GM12878 (cell line): Measurements from ENCODE around the gene NUMA1. TPM values are rescaled to one million over a fixed set of nuclear protein-coding genes. Genes with fewer than 3 reads are reported as not detected.

Experiments
- ATAC-seq: fragments of 200-7000 bp; cut with Tn5 transposase; 3 replicates; pipeline ENCODE4 v1.9.1; 2020; ENCODE audit warnings: mild to moderate bottlenecking, moderate library complexity
- BruUV-seq: library from RNA; stranded (reverse); fragments of 400-500 nt; replicated peaks from 2 replicates; lab custom pipeline; 2021; lab: Mats Ljungman, UMichigan
- CTCF ChIA-PET: fragments of 300-600 bp; sonication (Branson Sonifier 250); formaldehyde crosslinking; extraction: SDS; loops from one replicate; lab custom pipeline; 2021; ENCODE audit warnings: inconsistent platforms; lab: Yijun Ruan, JAX
- POLR2A ChIA-PET: fragments of 350-600 bp; formaldehyde crosslinking; extraction: SDS; loops from one replicate; lab custom pipeline; 2021; ENCODE audit warnings: inconsistent platforms; lab: Charles Lee
- RAD21 ChIA-PET: fragments of 300-600 bp; sonication (Branson Sonifier 250); formaldehyde crosslinking; loops from one replicate; lab custom pipeline; 2023; ENCODE audit warnings: antibody characterized with exemption; ENCODE audit not compliant: unreplicated experiment; lab: Charles Lee
- SMC1A ChIA-PET: fragments of 300-600 bp; sonication (Branson Sonifier 250); formaldehyde crosslinking; loops from one replicate; lab custom pipeline; 2023; ENCODE audit not compliant: unreplicated experiment, uncharacterized antibody; lab: Charles Lee
- DNase-seq: peaks from one replicate; pipeline ENCODE4 v3.0.0-alpha.2; 2011; ENCODE audit warnings: low read depth, low spot score
- FAIRE-seq: peaks from 3 replicates; lab custom pipeline; 2011; peaks lifted over from hg19 to GRCh38; lab: Jason Lieb, UNC
- H2AFZ ChIP-seq: 2 replicates; pipeline ENCODE4 v1.6.0; 2011; ENCODE audit warnings: low read depth, low read length, control low read depth; ENCODE audit not compliant: control insufficient read depth
- H3K27ac ChIP-seq: 2 replicates; pipeline ENCODE4 v1.5.1; 2011; ENCODE audit warnings: control low read depth; ENCODE audit not compliant: control insufficient read depth, insufficient read depth
- H3K27me3 ChIP-seq, 2 experiments: replicated peaks in 1 of 2; 2 replicates each; pipeline versions ENCODE4 v1.6.0 to v1.6.1; 2011; ENCODE audit warnings: low read length in 1 of 2; ENCODE audit not compliant: control insufficient read depth in 2 of 2, insufficient read depth in 2 of 2
- H3K36me3 ChIP-seq, 2 experiments: 2 replicates each; pipeline ENCODE4 v1.5.1; 2011; ENCODE audit warnings: low read length in 1 of 2; ENCODE audit not compliant: control insufficient read depth in 2 of 2, insufficient read depth in 2 of 2
- H3K4me1 ChIP-seq: 2 replicates; pipeline ENCODE4 v1.6.1; 2011; ENCODE audit warnings: mild to moderate bottlenecking, low read length, moderate library complexity, mixed read lengths; ENCODE audit not compliant: control insufficient read depth, insufficient read depth
- H3K4me2 ChIP-seq: 2 replicates; pipeline ENCODE4 v1.6.0; 2011; ENCODE audit warnings: control low read depth; ENCODE audit not compliant: control insufficient read depth, insufficient read depth
- H3K4me3 ChIP-seq: fragments of 200-600 bp; sonication (generic); 2 replicates; pipeline ENCODE4 v1.5.1; 2016
- H3K79me2 ChIP-seq: 2 replicates; pipeline ENCODE4 v1.6.0; 2011; ENCODE audit warnings: low read length; ENCODE audit not compliant: control insufficient read depth, insufficient read depth
- H3K9ac ChIP-seq: 2 replicates; pipeline ENCODE4 v1.8.0; 2011; ENCODE audit warnings: low read length, control low read depth, mixed read lengths; ENCODE audit not compliant: control insufficient read depth, insufficient read depth
- H3K9me3 ChIP-seq: replicated peaks from 3 replicates; pipeline ENCODE4 v1.5.1; 2011; ENCODE audit warnings: mild to moderate bottlenecking, low read length; ENCODE audit not compliant: control insufficient read depth, insufficient read depth
- H4K20me1 ChIP-seq: 2 replicates; pipeline ENCODE4 v1.6.0; 2011; ENCODE audit not compliant: control insufficient read depth, insufficient read depth
- CBX3 ChIP-seq: fragments of 200-600 bp; sonication (generic); IDR thresholded peaks from 2 replicates; pipeline ENCODE4 v1.6.1; 2016; ENCODE audit warnings: low read depth, borderline replicate concordance
- NFXL1 ChIP-seq: fragments of 450-650 bp; IDR thresholded peaks from 2 replicates; pipeline ENCODE4 v1.6.1; 2017; ENCODE audit warnings: antibody characterized with exemption, mild to moderate bottlenecking, borderline replicate concordance
- NR2C1 ChIP-seq: fragments of 450-650 bp; IDR thresholded peaks from 2 replicates; pipeline ENCODE4 v1.6.1; 2017; ENCODE audit warnings: antibody characterized with exemption, mild to moderate bottlenecking, moderate library complexity
- TARDBP ChIP-seq: IDR thresholded peaks from 2 replicates; pipeline ENCODE4 v1.6.1; 2016; ENCODE audit warnings: borderline replicate concordance
- ZSCAN29 ChIP-seq: fragments of 450-650 bp; IDR thresholded peaks from 2 replicates; pipeline ENCODE4 v1.6.1; 2017; ENCODE audit warnings: mild to moderate bottlenecking, moderate library complexity
- WGBS: methylation state at CpG from one replicate; pipeline ENCODE4 v1.1.6; 2016; ENCODE audit warnings: low lambda C conversion rate; ENCODE audit not compliant: insufficient replicate concordance, insufficient coverage; ENCODE audit errors: missing lambda C conversion rate; 5-methylcytosine and 5-hydroxymethylcytosine counted together
- in situ Hi-C: fragments of 300-500 bp; cut with MboI; formaldehyde crosslinking; loops from 9 replicates; pipeline ENCODE4 v1.14.3; 2018; ENCODE audit warnings: mixed read lengths
- intact Hi-C: fragments of 100-400 bp; cut with micrococcal nuclease; formaldehyde crosslinking; loops from one replicate; pipeline ENCODE4 v1.14.2; 2022; ENCODE audit not compliant: unreplicated experiment
- polyA plus RNA-seq, 11 experiments: library from polyadenylated mRNA; depleted of rRNA in 4 of 11; unstranded in 6 of 11; stranded (reverse) in 5 of 11; fragments of >200 nt; fragmentation: Nextera tagmentation in 4 of 11; fragmentation: Illumina TruSeq in 1 of 11; extraction: Ambion mirVana in 4 of 11; extraction: Trizol in 1 of 11; gene quantifications; 1 replicate in 1 of 11; 2 replicates in 10 of 11; pipeline versions ENCODE4 v1.2.1 to v1.2.3, GENCODE V29; 2011 to 2016; ENCODE audit warnings: inconsistent platforms in 2 of 11, missing spikeins in 2 of 11, low read depth in 1 of 11
- total RNA-seq, 4 experiments: library from RNA; depleted of rRNA in 3 of 4; stranded (reverse); fragments of >200 nt in 3 of 4; fragmentation: Illumina TruSeq in 1 of 4; extraction: Trizol in 1 of 4; gene quantifications; 2 replicates each; pipeline versions ENCODE4 v1.2.1 to v1.2.3, GENCODE V29; 2013 to 2021
- TF ChIP-seq, protein P1 (sequence below): fragments of 450-650 bp; formaldehyde crosslinking; IDR thresholded peaks from 2 replicates; pipeline ENCODE4 v1.4.0; 2020; ENCODE audit warnings: mild to moderate bottlenecking, moderate library complexity

The NUMA1 gene
- total and polyA plus RNA-seq, 10 of the 15 experiments (the other 5 are each of a cell fraction or from before 2014, with no cell fraction given), result 5.5 to 111 (median 61.0) TPM

DNA sequence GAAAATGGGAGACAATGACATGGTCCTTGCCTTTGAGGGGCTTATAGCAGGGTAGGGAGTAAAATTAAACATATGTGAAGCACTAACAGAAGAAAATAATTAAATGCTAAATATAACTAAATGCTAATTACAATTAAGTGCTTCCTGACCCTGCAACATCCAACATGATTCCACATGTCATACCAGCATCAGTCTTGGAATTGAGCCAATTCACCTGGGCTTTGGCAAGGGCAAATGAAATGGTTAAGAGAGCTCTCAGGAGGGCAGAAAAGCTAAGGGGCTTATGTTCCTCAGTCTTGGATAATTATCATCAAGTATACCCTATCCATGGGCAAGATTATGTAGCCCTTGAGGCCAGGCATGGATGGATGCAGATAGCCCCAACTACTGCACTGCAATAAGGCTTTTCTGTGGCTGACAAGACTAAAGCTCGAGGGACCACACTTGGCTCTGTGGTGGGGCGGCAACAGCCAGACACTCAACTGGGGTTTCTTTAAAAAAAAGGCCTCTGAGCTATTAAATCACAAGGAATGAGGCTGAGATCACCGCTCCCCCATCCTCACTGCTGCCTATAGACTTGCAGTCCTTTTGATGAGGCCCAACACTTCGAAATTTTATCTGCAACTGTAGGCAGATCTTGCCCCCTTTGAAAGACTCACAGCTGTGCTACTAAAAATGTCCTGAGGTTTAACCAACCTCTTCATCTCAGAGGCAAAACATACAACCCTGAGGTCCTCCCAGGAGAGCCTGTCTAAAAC is 42.6 kb downstream of the NUMA1 start:
- Histone ChIP-seq H2AFZ (no peak overlapping the region), H3K36me3 (peaks cover 2 to 21% of the 10 kb centered on the region in 2 experiments), H3K79me2 (peaks cover 68% of the 10 kb centered on the region), H3K27me3 (no peaks in the 10 kb centered on the region)
- RAD21 ChIA-PET, result interaction anchor here (1.0 to 4.7 kb wide), 9 partner anchors 12 to 74 kb away, joined by 3 to 46 read pairs (median 9); partner anchors contain the start of gene ANAPC15
- DNase-seq, result no peak
- SMC1A ChIA-PET, result interaction anchor here (0.7 to 4.3 kb wide), 13 partner anchors 8 to 75 kb away, joined by 3 to 48 read pairs (median 8); partner anchors contain the start of gene ANAPC15
- intact Hi-C loops (no loop called here), in situ Hi-C loops (no loop called here)
- POLR2A ChIA-PET, result interaction anchor here (0.9 to 3.9 kb wide), 12 partner anchors 9 to 107 kb away, joined by 3 to 15 read pairs (median 4); no protein-coding TSS in a partner anchor
- CTCF ChIA-PET, result interaction anchor here (0.5 to 4.4 kb wide), 13 partner anchors 11 to 268 kb away, joined by 3 to 63 read pairs (median 5); no protein-coding TSS in a partner anchor
- 2% methylated on average over 4 of the region's 4 CpGs for WGBS
- BruUV-seq, result no TSS peak
- no peak for TF ChIP-seq TARDBP
- TF ChIP-seq ZSCAN29, result no peak
- TF ChIP-seq NR2C1, result no peak
- TF ChIP-seq, protein P1, sequence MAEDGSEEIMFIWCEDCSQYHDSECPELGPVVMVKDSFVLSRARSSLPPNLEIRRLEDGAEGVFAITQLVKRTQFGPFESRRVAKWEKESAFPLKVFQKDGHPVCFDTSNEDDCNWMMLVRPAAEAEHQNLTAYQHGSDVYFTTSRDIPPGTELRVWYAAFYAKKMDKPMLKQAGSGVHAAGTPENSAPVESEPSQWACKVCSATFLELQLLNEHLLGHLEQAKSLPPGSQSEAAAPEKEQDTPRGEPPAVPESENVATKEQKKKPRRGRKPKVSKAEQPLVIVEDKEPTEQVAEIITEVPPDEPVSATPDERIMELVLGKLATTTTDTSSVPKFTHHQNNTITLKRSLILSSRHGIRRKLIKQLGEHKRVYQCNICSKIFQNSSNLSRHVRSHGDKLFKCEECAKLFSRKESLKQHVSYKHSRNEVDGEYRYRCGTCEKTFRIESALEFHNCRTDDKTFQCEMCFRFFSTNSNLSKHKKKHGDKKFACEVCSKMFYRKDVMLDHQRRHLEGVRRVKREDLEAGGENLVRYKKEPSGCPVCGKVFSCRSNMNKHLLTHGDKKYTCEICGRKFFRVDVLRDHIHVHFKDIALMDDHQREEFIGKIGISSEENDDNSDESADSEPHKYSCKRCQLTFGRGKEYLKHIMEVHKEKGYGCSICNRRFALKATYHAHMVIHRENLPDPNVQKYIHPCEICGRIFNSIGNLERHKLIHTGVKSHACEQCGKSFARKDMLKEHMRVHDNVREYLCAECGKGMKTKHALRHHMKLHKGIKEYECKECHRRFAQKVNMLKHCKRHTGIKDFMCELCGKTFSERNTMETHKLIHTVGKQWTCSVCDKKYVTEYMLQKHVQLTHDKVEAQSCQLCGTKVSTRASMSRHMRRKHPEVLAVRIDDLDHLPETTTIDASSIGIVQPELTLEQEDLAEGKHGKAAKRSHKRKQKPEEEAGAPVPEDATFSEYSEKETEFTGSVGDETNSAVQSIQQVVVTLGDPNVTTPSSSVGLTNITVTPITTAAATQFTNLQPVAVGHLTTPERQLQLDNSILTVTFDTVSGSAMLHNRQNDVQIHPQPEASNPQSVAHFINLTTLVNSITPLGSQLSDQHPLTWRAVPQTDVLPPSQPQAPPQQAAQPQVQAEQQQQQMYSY, result no peak
- no peak for TF ChIP-seq CBX3
- no peak for TF ChIP-seq NFXL1
- TF ChIP-seq, all 136 proteins: peak for 0
- Histone ChIP-seq H4K20me1 (no peaks in the 10 kb centered on the region), H3K4me2 (peak overlapping the region; percentile 88), H3K4me3 (peak overlapping the region; percentile 65), H3K4me1 (peaks cover 35% of the 10 kb centered on the region), H3K9ac (peak overlapping the region; percentile 82), H3K9me3 (no peaks in the 10 kb centered on the region), H3K27ac (peak overlapping the region; percentile 71)
- ATAC-seq (no peak), FAIRE-seq (no peak)
